H1 (cell line): ENCODE results near the gene TMEM258.

ENCODE experiments used
- CREB1 ChIP-seq: IDR thresholded peaks from 2 replicates; pipeline ENCODE4 v1.6.1; 2012; ENCODE audit warnings: inconsistent platforms
- EP300 ChIP-seq, 2 experiments: IDR thresholded peaks; 1 replicate in 1 of 2; 2 replicates in 1 of 2; pipeline ENCODE4 v1.6.1; 2011 to 2012; ENCODE audit warnings: low read depth in 2 of 2, low read length in 2 of 2, mild to moderate bottlenecking in 2 of 2, borderline replicate concordance in 1 of 2, inconsistent platforms in 1 of 2, moderate library complexity in 1 of 2
- EZH2 ChIP-seq: fragments of 200-600 bp; sonication (generic); IDR thresholded peaks from 2 replicates; pipeline ENCODE4 v1.7.1; 2012; ENCODE audit warnings: low read depth, mild to moderate bottlenecking, moderate library complexity, low read length, inconsistent platforms; ENCODE audit not compliant: severe bottlenecking
- MAX ChIP-seq: IDR thresholded peaks from 2 replicates; pipeline ENCODE4 v1.6.1; 2012; ENCODE audit warnings: inconsistent platforms
- POLR2A ChIP-seq, 2 experiments: IDR thresholded peaks; 1 replicate in 1 of 2; 2 replicates in 1 of 2; pipeline ENCODE4 v1.6.1; 2011; ENCODE audit warnings: low read depth in 2 of 2, low read length in 2 of 2, mild to moderate bottlenecking in 2 of 2; ENCODE audit errors: control extremely low read depth in 1 of 2
- POLR2AphosphoS5 ChIP-seq: IDR thresholded peaks from 2 replicates; pipeline ENCODE4 v1.6.1; 2011; ENCODE audit warnings: low read depth, low read length
- SIRT6 ChIP-seq: IDR thresholded peaks from one replicate; pipeline ENCODE4 v1.7.1; 2012; ENCODE audit warnings: low read length, inconsistent platforms
- TF ChIP-seq, protein P1 (sequence below), 3 experiments: IDR thresholded peaks; 1 replicate in 2 of 3; 2 replicates in 1 of 3; pipeline versions ENCODE4 v1.5.1 to v1.6.1; 2011; ENCODE audit warnings: low read length in 3 of 3, mild to moderate bottlenecking in 3 of 3, inconsistent platforms in 2 of 3, low read depth in 1 of 3, moderate library complexity in 1 of 3; ENCODE audit not compliant: insufficient read depth in 1 of 3; ENCODE audit errors: control extremely low read depth in 1 of 3

DNA sequence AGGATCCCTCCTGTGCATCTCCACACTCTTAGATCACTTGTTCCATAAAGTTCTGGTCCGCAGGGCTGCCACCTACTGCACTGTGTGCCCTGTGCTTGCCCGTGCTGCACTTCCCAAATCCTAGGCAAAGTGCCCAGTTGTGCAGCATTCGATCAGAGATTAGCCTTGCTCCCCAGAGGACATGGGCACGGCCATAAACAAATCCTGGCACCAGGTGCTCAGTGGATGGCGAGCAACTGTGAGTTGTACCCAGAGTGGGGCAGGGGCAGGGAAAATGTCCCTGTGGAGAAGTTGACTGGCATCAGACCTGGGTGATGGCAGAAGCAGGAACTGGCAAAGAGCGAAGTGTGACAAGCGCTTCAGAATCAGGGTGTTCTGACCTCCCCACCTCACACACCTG is 40.4 kb upstream of the TMEM258 start:
- TF ChIP-seq POLR2A (IDR thresholded peaks at IDR 0.05; ENCODE audit: control extremely low read depth in 1 of 2, low read depth in 2 of 2, low read length in 2 of 2) (no peak), EP300 (IDR thresholded peaks at IDR 0.05; ENCODE audit: borderline replicate concordance in 1 of 2, low read depth in 2 of 2, low read length in 2 of 2) (no peak), EZH2 (no peak), SIRT6 (no peak), CREB1 (no peak), MAX (no peak), POLR2AphosphoS5 (no peak)
- TF ChIP-seq, protein P1, sequence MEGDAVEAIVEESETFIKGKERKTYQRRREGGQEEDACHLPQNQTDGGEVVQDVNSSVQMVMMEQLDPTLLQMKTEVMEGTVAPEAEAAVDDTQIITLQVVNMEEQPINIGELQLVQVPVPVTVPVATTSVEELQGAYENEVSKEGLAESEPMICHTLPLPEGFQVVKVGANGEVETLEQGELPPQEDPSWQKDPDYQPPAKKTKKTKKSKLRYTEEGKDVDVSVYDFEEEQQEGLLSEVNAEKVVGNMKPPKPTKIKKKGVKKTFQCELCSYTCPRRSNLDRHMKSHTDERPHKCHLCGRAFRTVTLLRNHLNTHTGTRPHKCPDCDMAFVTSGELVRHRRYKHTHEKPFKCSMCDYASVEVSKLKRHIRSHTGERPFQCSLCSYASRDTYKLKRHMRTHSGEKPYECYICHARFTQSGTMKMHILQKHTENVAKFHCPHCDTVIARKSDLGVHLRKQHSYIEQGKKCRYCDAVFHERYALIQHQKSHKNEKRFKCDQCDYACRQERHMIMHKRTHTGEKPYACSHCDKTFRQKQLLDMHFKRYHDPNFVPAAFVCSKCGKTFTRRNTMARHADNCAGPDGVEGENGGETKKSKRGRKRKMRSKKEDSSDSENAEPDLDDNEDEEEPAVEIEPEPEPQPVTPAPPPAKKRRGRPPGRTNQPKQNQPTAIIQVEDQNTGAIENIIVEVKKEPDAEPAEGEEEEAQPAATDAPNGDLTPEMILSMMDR (IDR thresholded peaks at IDR 0.05; ENCODE audit: control extremely low read depth in 1 of 3, insufficient read depth in 1 of 3, low read depth in 1 of 3, low read length in 3 of 3) = no peak
